ENCODE results near the gene IL21R.

DNA sequence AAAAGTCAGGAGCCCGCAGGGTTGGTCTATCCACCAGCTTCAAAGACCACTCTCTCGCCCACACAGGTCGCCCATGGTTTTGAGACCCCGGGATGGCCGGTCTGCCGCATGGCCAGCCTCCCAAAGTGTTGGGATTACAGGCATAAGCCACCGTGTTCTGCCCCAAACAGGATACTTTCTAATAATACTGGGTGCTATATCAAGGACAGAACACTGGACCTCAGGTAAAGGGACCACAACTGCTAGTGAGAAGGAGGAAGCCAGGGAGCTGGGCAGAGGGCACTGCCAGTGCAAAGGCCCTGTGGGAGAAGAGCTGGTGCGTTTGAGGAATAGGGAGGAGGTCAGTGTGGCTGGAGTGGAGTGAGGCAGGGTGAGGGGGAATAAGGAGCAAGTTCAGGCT lies 34.1 kb downstream of the IL21R start:
- TF ChIP-seq, protein P1, sequence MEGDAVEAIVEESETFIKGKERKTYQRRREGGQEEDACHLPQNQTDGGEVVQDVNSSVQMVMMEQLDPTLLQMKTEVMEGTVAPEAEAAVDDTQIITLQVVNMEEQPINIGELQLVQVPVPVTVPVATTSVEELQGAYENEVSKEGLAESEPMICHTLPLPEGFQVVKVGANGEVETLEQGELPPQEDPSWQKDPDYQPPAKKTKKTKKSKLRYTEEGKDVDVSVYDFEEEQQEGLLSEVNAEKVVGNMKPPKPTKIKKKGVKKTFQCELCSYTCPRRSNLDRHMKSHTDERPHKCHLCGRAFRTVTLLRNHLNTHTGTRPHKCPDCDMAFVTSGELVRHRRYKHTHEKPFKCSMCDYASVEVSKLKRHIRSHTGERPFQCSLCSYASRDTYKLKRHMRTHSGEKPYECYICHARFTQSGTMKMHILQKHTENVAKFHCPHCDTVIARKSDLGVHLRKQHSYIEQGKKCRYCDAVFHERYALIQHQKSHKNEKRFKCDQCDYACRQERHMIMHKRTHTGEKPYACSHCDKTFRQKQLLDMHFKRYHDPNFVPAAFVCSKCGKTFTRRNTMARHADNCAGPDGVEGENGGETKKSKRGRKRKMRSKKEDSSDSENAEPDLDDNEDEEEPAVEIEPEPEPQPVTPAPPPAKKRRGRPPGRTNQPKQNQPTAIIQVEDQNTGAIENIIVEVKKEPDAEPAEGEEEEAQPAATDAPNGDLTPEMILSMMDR (IDR thresholded peaks at IDR 0.05), result no peak
- TF ChIP-seq POLR2A (IDR thresholded peaks at IDR 0.05), result no peak
